Fibroblast of lung (primary cell): Measurements from ENCODE around the gene SP4. TPM values are rescaled to one million over a fixed set of nuclear protein-coding genes. Genes with fewer than 3 reads are reported as not detected.

Source experiments
- DNase-seq, 2 donors: peaks; one replicate each; pipeline versions ENCODE4 v3.0.0 to v3.0.0-alpha.2; 2010; ENCODE audit warnings: low read depth in 2 of 2
- H2AFZ ChIP-seq: 2 replicates; pipeline ENCODE4 v1.5.1; 2012; ENCODE audit warnings: low read length, control low read depth, inconsistent platforms
- H3K27ac ChIP-seq: 2 replicates; pipeline ENCODE4 v1.5.1; 2011; ENCODE audit warnings: low read length, control low read depth; ENCODE audit not compliant: insufficient read depth
- H3K27me3 ChIP-seq: 2 replicates; pipeline ENCODE4 v1.5.1; 2011; ENCODE audit warnings: mild to moderate bottlenecking, low read length; ENCODE audit not compliant: control insufficient read depth, insufficient read depth
- H3K36me3 ChIP-seq: 2 replicates; pipeline ENCODE4 v1.5.1; 2011; ENCODE audit warnings: low read length; ENCODE audit not compliant: control insufficient read depth, insufficient read depth
- H3K4me1 ChIP-seq: 2 replicates; pipeline ENCODE4 v1.5.1; 2011; ENCODE audit warnings: low read length; ENCODE audit not compliant: control insufficient read depth, insufficient read depth; ENCODE audit errors: extremely low read depth
- H3K4me2 ChIP-seq: 2 replicates; pipeline ENCODE4 v1.5.1; 2011; ENCODE audit warnings: low read length, control low read depth; ENCODE audit not compliant: insufficient read depth; ENCODE audit errors: extremely low read depth
- H3K4me3 ChIP-seq, 4 experiments: fragments of 200-600 bp in 1 of 4; sonication (generic) in 1 of 4; replicated peaks in 1 of 4; 2 replicates each; pipeline ENCODE4 v1.5.1; 2011 to 2016; ENCODE audit warnings: low read length in 4 of 4, low read depth in 3 of 4, mild to moderate bottlenecking in 3 of 4, control low read depth in 2 of 4, inconsistent platforms in 1 of 4, mixed read lengths in 1 of 4; ENCODE audit not compliant: insufficient read depth in 1 of 4; ENCODE audit errors: control extremely low read depth in 1 of 4
- H3K79me2 ChIP-seq: 2 replicates; pipeline ENCODE4 v1.5.1; 2012; ENCODE audit warnings: mild to moderate bottlenecking, low read length, inconsistent platforms; ENCODE audit not compliant: control insufficient read depth, insufficient read depth
- H3K9ac ChIP-seq: 2 replicates; pipeline ENCODE4 v1.5.1; 2011; ENCODE audit warnings: mild to moderate bottlenecking, low read length, control low read depth; ENCODE audit not compliant: insufficient read depth
- H3K9me3 ChIP-seq: 2 replicates; pipeline ENCODE4 v1.5.1; 2012; ENCODE audit warnings: low read depth, low read length; ENCODE audit not compliant: control insufficient read depth, insufficient read depth
- H4K20me1 ChIP-seq: 2 replicates; pipeline ENCODE4 v1.5.1; 2011; ENCODE audit warnings: low read length; ENCODE audit not compliant: control insufficient read depth, insufficient read depth; ENCODE audit errors: extremely low read depth
- EZH2 ChIP-seq: IDR thresholded peaks from 2 replicates; pipeline ENCODE4 v1.5.1; 2012; ENCODE audit warnings: low read length, control low read depth, mild to moderate bottlenecking; ENCODE audit errors: missing control alignments
- polyA plus RNA-seq, 2 donors: library from polyadenylated mRNA; depleted of rRNA in 1 of 2; stranded (reverse) in 1 of 2; unstranded in 1 of 2; fragments of >200 nt; gene quantifications; 2 replicates each; pipeline ENCODE4 v1.2.1, GENCODE V29; 2011 to 2012; ENCODE audit warnings: missing spikeins in 1 of 2
- total RNA-seq: library from RNA; depleted of rRNA; stranded (reverse); fragments of >200 nt; gene quantifications from 2 replicates; pipeline ENCODE4 v1.2.1, GENCODE V29; 2014
- TF ChIP-seq, protein P1 (sequence below), 2 donors: IDR thresholded peaks in 1 of 2; conservative IDR thresholded peaks in 1 of 2; 1 replicate in 1 of 2; 2 replicates in 1 of 2; pipeline ENCODE4 v1.5.1; 2011 to 2012; ENCODE audit warnings: low read length in 2 of 2, control low read depth in 1 of 2, inconsistent platforms in 1 of 2, low read depth in 1 of 2, mild to moderate bottlenecking in 1 of 2

Gene SP4
- total and polyA plus RNA-seq, 2 donors (not counting 1 experiment from before 2014, with no cell fraction given): 2.9 to 8.8 TPM

DNA sequence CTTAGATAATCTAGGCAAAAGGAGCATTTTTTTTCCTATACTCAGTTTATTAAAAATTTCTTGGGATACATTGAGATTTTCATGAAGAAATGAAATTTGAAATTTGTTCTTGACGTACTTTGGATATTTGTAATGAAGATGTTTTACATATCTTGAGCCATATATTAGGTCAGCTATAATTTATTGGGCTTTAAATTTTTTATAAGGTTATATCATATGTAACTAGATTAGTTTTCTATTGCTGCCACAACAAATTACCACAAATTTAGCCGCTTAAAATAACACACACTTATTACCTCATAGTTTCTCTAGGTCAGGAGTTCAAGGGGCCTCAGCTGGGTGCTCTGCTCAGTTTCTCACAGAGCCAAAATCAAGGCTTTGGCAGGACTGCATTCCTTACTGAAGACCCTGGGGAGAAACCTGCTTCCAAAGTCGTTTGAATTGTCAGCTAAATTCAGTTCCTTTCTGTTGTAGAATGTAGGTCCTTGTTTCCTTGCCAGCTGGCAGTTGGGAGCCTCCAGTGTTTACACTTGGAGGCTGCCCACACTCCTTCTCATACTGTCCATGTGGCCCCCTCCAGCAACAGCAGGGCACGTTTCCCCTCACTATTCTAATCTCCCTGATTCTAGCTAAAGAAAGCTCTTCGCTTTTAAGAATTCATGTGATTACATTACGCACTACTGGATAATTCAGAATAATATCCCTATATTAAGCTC lies 72.4 kb downstream of the SP4 start:
- Histone ChIP-seq H3K79me2 (no peaks in the 10 kb centered on the region), H3K4me2 (no peak overlapping the region), H3K27me3 (no peaks in the 10 kb centered on the region), H2AFZ (no peak overlapping the region), H3K9me3 (no peaks in the 10 kb centered on the region), H3K9ac (no peak overlapping the region), H3K36me3 (no peaks in the 10 kb centered on the region), H3K4me1 (no peaks in the 10 kb centered on the region), H3K27ac (no peak overlapping the region), H3K4me3 (no peak overlapping the region), H4K20me1 (no peaks in the 10 kb centered on the region)
- no peak for TF ChIP-seq EZH2
- TF ChIP-seq, protein P1, sequence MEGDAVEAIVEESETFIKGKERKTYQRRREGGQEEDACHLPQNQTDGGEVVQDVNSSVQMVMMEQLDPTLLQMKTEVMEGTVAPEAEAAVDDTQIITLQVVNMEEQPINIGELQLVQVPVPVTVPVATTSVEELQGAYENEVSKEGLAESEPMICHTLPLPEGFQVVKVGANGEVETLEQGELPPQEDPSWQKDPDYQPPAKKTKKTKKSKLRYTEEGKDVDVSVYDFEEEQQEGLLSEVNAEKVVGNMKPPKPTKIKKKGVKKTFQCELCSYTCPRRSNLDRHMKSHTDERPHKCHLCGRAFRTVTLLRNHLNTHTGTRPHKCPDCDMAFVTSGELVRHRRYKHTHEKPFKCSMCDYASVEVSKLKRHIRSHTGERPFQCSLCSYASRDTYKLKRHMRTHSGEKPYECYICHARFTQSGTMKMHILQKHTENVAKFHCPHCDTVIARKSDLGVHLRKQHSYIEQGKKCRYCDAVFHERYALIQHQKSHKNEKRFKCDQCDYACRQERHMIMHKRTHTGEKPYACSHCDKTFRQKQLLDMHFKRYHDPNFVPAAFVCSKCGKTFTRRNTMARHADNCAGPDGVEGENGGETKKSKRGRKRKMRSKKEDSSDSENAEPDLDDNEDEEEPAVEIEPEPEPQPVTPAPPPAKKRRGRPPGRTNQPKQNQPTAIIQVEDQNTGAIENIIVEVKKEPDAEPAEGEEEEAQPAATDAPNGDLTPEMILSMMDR (conservative IDR thresholded peaks at IDR 0.05 in 1 of 2, IDR thresholded peaks at IDR 0.05 in 1 of 2; ENCODE audit: low read depth in 1 of 2, low read length in 2 of 2): no peak
- DNase-seq: no peak

DNA sequence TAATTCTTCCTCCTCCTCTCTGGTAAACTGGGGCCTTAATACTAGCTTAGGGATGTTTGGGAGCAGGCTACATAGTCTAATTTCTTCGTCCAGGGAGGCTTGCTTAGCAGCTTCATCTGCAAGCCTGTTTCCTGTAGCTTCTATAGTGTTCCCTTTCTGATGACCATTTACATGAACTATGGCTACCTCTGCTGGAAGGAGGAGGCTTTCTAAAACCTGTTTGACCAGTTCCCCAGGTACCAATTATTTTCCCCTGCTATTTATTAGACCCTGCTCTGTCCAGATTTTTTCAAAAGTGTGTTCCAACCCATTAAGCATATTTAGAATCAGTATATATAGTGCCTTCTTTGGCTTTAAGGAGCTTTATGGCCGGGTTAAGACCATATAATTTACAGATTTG lies 76.1 kb downstream of the SP4 start:
- Histone ChIP-seq H4K20me1 (no peaks in the 10 kb centered on the region), H3K36me3 (no peaks in the 10 kb centered on the region), H3K79me2 (no peaks in the 10 kb centered on the region), H2AFZ (no peak overlapping the region), H3K27me3 (no peaks in the 10 kb centered on the region), H3K4me3 (no peak overlapping the region), H3K27ac (no peak overlapping the region), H3K4me2 (no peak overlapping the region), H3K9ac (no peak overlapping the region), H3K4me1 (no peaks in the 10 kb centered on the region), H3K9me3 (no peaks in the 10 kb centered on the region)
- DNase-seq: no peak
- TF ChIP-seq, protein P1 (conservative IDR thresholded peaks at IDR 0.05 in 1 of 2, IDR thresholded peaks at IDR 0.05 in 1 of 2; ENCODE audit: low read depth in 1 of 2, low read length in 2 of 2): no peak
- TF ChIP-seq EZH2: no peak

DNA sequence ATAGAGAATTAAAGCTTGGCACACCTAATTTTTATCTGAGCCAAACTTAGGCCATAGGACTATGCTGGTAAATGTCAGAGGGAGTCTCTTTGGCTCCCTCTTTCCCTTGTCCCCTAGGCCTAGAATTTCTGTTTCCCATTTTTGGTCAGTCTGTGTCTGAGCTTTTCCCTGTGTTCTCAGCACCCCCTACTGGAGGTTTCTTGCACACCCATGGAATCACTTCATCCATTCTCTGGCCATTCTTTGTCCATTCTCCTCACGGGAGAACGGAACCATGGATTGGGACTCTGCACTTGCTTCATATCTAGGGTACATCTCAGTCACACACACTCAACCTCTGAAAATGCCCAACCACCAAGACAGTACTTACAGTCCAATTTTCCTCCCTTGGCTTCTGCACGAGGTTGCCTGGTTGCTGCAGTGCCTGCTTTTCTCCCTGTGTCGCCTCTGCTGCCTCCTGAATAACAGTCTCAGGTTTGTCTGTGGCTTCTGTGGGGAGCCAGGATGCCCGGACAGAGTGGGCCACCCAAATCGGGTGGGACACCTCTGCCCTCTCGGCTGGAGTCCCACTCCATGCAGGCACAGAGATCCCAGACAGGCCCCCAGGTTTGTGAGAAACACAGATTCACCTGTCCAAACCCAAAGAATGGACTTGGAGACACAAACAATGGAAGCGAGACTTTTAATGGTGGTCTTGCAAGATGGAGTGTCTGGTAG lies 79.9 kb downstream of the SP4 start:
- DNase-seq: peak; percentile 15 to 63
- H3K4me2 ChIP-seq: no peak overlapping the region

More for the DNA sequence above, 79.9 kb downstream of the SP4 start:
- no peak for TF ChIP-seq EZH2
- TF ChIP-seq, protein P1 (conservative IDR thresholded peaks at IDR 0.05 in 1 of 2, IDR thresholded peaks at IDR 0.05 in 1 of 2; ENCODE audit: low read depth in 1 of 2, low read length in 2 of 2): peak; percentile 86 to 87
- no peaks in the 10 kb centered on the region for H3K36me3 ChIP-seq
- H2AFZ ChIP-seq: no peak overlapping the region
- H3K9me3 ChIP-seq: no peaks in the 10 kb centered on the region
- H3K27ac ChIP-seq: no peak overlapping the region
- no peaks in the 10 kb centered on the region for H3K79me2 ChIP-seq
- no peak overlapping the region for H3K9ac ChIP-seq
- no peaks in the 10 kb centered on the region for H4K20me1 ChIP-seq
- no peak overlapping the region for H3K4me3 ChIP-seq
- H3K27me3 ChIP-seq: no peaks in the 10 kb centered on the region
- H3K4me1 ChIP-seq: no peaks in the 10 kb centered on the region
